ENCODE measurements around the gene BNC1. TPM values are rescaled to one million over a fixed set of nuclear protein-coding genes. Genes with fewer than 3 reads are reported as not detected.

The BNC1 gene
- total and polyA plus RNA-seq, 2 of the 4 experiments (the other 2 are of a cell fraction), result 0.38 to 0.54 TPM

- no peak overlapping the region for H2AFZ ChIP-seq (replicated peaks; ENCODE audit: low read length, poor library complexity)
- ATAC-seq (ENCODE audit: low read depth) (no peak), DNase-seq (no peak)
- CTCF ChIA-PET, result no interaction called here
- dilution Hi-C loops (cut with HindIII; ENCODE audit: low sequenced_read_pairs, unreplicated experiment) (no loop called here), intact Hi-C loops (cut with micrococcal nuclease) (no loop called here), in situ Hi-C loops (cut with MboI; ENCODE audit: low sequenced_read_pairs) (no loop called here)
- TF ChIP-seq RCOR1 (IDR thresholded peaks at IDR 0.05; ENCODE audit: insufficient replicate concordance, low read length) (no peak), CEBPB (IDR thresholded peaks at IDR 0.05; ENCODE audit: low read depth, low read length) (no peak), MAZ (IDR thresholded peaks at IDR 0.05; ENCODE audit: borderline replicate concordance, low read depth, low read length) (no peak), CTCF (conservative IDR thresholded peaks at IDR 0.05; ENCODE audit: low read depth, low read length) (no peak), RAD21 (IDR thresholded peaks at IDR 0.05; ENCODE audit: low read length) (no peak), ELK1 (IDR thresholded peaks at IDR 0.05; ENCODE audit: borderline replicate concordance, low read depth, low read length) (no peak), BHLHE40 (IDR thresholded peaks at IDR 0.05; ENCODE audit: low read depth, low read length) (no peak), MAFK (IDR thresholded peaks at IDR 0.05; ENCODE audit: low read depth, low read length) (no peak), FOS (IDR thresholded peaks at IDR 0.05; ENCODE audit: low read depth, low read length) (no peak), NFE2L2 (IDR thresholded peaks at IDR 0.05; ENCODE audit: low read depth, low read length) (no peak), RFX5 (IDR thresholded peaks at IDR 0.05; ENCODE audit: low read depth, low read length) (no peak), MXI1 (IDR thresholded peaks at IDR 0.05; ENCODE audit: borderline replicate concordance, low read depth, low read length) (no peak), POLR2A (IDR thresholded peaks at IDR 0.05; ENCODE audit: low read depth, low read length) (no peak), CHD1 (IDR thresholded peaks at IDR 0.05; ENCODE audit: low read depth, low read length) (no peak), SMC3 (IDR thresholded peaks at IDR 0.05; ENCODE audit: low read depth, low read length) (no peak)
- no peaks in the 10 kb centered on the region for H3K36me3 ChIP-seq (ENCODE audit: control insufficient read depth, insufficient read depth, low read length)
- 40% methylated on average over 1 of the region's 3 CpGs; no CpG with 5 or more reads in 1 of the 2 experiments for WGBS, 2 experiments (ENCODE audit: extremely low coverage in 2 of 2, insufficient read length in 1 of 2)
- H3K56ac ChIP-seq (ENCODE audit: extremely low read depth, insufficient read depth, low read length), result no peak overlapping the region
- H3K4me2 ChIP-seq (ENCODE audit: low read depth, low read length), result no peak overlapping the region
- no peak overlapping the region for H3K14ac ChIP-seq (replicated peaks; ENCODE audit: low read depth, low read length)
- no peak overlapping the region for H3K23ac ChIP-seq (ENCODE audit: low read depth, low read length)
- no peaks in the 10 kb centered on the region for H4K20me1 ChIP-seq (ENCODE audit: insufficient read depth, low read length)
- no peak overlapping the region for H3K27ac ChIP-seq (ENCODE audit: insufficient read depth, low read length)
- H4K5ac ChIP-seq (ENCODE audit: low read depth, low read length), result no peak overlapping the region
- H3K18ac ChIP-seq (ENCODE audit: low read depth, low read length), result no peak overlapping the region
- POLR2A ChIA-PET (ENCODE audit: unreplicated experiment), result no interaction called here
- peaks cover 2% of the 10 kb centered on the region; the same call in 1 of the 2 replicates for H3K4me1 ChIP-seq (ENCODE audit: control insufficient read depth, insufficient read depth, low read length)
- no TSS peak for BruUV-seq (replicated peaks)
- no peak overlapping the region for H2BK5ac ChIP-seq (ENCODE audit: low read depth, low read length, poor library complexity, severe bottlenecking)
- no peak overlapping the region for H2AK9ac ChIP-seq (replicated peaks; ENCODE audit: low read depth, low read length, poor library complexity)
- H2BK20ac ChIP-seq (ENCODE audit: low read depth, low read length), result no peak overlapping the region
- H2AK5ac ChIP-seq (ENCODE audit: low read depth, low read length), result no peak overlapping the region
- no peaks in the 10 kb centered on the region for H3K9me3 ChIP-seq (ENCODE audit: control insufficient read depth, insufficient read depth, low read length)
- no peak overlapping the region for H4K8ac ChIP-seq (ENCODE audit: low read depth in 2 of 2, low read length in 2 of 2)
- no peaks in the 10 kb centered on the region; the same call in 1 of the 2 replicates for H3K27me3 ChIP-seq (ENCODE audit: control insufficient read depth, insufficient read depth, low read length)
- H3K4me3 ChIP-seq (ENCODE audit: insufficient read depth, low read depth, low read length), result no peak overlapping the region
- no peaks in the 10 kb centered on the region for H3K79me1 ChIP-seq (ENCODE audit: low read depth in 1 of 2, low read length in 2 of 2)
- no peak overlapping the region for H4K91ac ChIP-seq (ENCODE audit: insufficient read depth, low read depth, low read length)
- H2BK15ac ChIP-seq (ENCODE audit: low read depth, low read length), result no peak overlapping the region
- no peak overlapping the region for H3K9ac ChIP-seq (ENCODE audit: low read depth, low read length)
- no peak overlapping the region for H2BK120ac ChIP-seq (ENCODE audit: low read depth, low read length)
- H3K9me1 ChIP-seq (ENCODE audit: insufficient read depth, low read length), result no peaks in the 10 kb centered on the region
- no peak overlapping the region for H3K4ac ChIP-seq (ENCODE audit: low read depth, low read length)
Measured at GRCh38 chr15:83299462-83299861, 15.0 kb upstream of the BNC1 start.

All from IMR-90 (cell line).